Activated CD8-positive, alpha-beta memory T cell treated with anti-CD3 and anti-CD28 coated beads for 4 hours (primary cell): Measurements from ENCODE around the gene BST2.
"Not testable (repeated sequence)": the region's sequence is repeated elsewhere in the genome, so short reads cannot be mapped to it uniquely, and the experiment has no call there.

Source experiments
- DNase-seq, 2 donors: peaks; one replicate each; pipeline ENCODE4 v3.0.0-alpha.2; 2020; ENCODE audit warnings: low read depth in 2 of 2

The BST2 gene

GRCh38 chr19:17389957-17390664 is 15.3 kb downstream of the BST2 start:
- DNase-seq, result no peak

DNA sequence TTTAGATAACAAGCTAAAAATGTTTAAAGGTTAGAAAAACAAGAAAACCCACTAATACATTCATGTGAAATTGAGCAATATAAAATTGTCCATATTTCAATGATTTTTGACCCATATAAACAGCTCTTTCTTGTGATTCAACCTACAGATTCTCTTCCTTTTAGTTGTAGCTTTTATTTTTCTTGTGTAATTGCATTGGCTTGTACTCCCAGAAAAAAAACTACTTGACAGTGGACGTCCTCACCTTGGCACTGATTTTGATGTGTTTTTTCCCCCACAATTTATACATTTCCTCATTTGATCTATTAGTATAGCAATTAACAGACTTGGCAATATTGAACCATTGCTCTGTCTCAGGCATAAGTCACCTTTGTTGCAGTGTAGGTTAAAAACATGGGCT is 16.1 kb downstream of the BST2 start:
- DNase-seq, result no peak

DNA sequence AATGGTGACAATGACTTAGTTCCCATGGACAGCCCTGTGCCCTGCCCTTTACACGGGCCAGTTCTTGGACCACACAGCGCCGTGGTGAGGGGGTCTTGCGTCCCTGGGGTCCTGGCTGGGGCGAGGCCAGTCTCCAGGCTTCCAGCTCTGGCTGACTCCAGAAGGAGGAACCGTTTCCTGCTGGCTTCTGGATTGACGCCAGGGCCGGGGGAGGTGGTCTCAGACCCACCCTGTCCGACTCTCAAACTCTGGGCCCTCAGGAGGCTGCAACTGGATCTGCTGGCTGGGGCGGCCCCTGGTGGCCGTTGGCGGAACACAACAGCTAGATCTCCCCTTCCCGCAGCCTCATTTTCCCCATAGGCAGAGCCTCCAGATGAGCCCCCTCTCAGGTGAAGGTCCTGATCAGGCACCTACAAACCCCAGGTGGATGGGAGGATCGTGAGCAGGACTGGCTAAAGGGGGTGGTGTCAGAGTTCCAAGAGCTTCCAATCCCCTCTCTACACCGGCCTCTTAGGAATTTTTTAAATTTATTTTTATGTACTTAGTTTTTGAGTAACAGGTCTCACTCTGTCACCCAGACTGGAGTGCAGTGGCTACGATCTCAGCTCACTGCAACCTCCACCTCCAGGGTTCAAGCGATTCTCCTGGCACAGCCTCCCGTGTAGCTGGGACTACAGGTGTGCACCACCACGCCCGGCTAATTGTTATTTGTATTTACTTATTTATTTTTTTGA is 19.4 kb downstream of the BST2 start:
- no peak for DNase-seq

GRCh38 chr19:17380426-17381138 is 24.8 kb downstream of the BST2 start:
- no peak for DNase-seq

DNA sequence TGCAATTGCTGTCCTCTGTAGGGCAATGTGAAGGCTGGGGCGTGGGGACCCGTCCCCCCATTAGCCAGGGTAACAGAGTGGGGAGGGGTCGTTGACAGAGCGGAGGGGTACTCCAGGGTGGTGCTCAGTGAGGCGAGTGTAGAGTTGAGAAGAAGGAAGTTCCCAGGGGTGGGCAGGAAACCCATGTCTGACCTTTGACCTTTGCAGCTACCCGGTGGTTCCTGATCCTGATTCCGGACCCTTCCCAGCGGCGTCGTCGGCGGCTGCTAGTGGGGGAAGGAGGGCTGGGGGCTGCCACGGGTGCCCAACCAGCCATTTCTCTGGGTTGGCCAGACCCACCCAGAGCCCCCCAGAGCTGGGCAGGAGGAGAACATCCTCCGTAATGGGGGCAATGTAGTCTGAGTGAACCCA is 26.2 kb downstream of the BST2 start:
- no peak for DNase-seq

- no peak for DNase-seq
These were observed 27.2 kb downstream of the BST2 start for GRCh38 chr19:17378271-17378670.

- no peak for DNase-seq
These were observed 28.4 kb downstream of the BST2 start, which contains the start of gene PLVAP for GRCh38 chr19:17376935-17377600. PLVAP (minus strand) TSS chr19:17377342; CDS start chr19:17377288, 54 bp downstream.

DNA sequence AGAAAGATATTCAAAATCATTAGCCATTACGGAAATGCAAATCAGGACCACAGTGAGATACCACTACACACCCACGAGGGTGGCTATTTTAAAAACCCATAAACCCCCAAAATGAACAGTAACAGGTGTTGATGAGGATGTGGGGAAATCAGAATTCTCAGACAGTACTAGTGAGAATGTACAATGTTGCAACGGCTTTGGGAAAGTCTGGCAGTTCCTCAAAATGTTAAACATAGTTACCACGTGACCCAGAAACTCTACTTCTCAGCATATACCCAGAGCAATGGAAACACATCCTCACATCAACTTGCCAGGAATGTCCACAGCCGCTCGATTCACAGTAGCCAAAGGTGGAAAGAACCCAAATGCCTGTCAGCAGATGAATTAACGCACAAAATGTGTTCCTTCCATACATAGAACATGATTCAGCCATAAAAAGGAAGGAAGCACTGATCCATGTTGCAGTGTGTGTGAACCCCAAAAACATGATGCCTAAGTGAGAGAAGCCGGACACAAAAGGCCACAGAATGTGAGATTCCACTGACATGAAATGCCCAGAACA is 35.3 kb downstream of the BST2 start:
- no peak for DNase-seq

DNA sequence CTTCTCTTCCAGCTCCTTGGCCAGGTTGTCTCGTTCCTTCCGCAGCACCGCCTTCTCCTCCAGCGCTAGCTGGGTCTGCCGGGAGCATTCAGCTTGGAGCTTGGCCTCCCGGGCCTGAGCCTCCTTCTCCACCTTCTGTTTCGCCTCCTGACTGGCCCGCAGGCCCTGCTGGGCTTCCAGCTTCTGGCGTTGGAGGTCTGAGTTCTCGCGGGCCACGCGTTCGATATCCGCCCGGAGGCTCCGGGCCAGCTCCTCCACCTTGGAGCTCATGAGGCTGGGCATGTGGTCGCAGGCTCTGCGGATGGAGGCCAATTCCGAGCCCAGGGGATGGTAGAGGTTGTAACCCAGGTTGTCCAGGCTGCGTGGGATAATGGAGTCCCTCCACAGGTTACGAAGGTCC is 40.1 kb downstream of the BST2 start:
- DNase-seq, result no peak

DNA sequence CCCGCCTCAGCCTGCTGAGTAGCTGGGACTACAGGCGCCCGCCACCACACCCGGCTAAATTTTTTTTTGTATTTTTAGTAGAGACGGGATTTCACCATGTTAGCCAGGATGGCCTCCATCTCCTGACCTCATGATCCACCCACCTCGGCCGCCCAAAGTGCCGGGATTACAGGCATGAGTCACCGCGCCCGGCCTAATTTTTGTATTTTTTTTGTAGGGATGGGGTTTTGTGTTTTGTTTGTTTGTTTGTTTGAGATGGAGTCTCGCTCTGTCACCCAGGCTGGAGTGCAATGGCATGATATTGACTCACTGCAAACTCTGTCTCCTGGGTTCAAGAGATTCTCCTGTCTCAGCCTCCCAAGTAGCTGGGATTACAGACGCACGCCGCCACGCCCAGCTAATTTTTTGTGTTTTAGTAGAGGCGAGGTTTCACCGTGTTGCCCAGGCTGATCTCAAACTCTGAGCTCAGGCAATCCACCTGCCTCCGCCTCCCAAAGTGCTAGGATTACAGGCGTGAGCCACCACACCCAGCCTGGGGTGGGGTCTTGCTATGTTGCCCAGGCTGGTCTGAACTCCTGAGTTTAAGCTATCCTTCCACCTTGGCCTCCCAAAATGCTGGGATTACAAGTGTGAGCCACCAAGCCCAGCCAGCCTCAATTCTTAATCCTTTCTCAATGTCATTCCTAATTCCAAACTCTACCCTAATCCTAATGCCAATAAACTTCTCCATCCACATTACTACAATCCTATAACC is 41.4 kb downstream of the BST2 start:
- not testable (repeated sequence) for DNase-seq

- DNase-seq, result no peak
These were observed 45.3 kb downstream of the BST2 start for GRCh38 chr19:17359905-17360800.

DNA sequence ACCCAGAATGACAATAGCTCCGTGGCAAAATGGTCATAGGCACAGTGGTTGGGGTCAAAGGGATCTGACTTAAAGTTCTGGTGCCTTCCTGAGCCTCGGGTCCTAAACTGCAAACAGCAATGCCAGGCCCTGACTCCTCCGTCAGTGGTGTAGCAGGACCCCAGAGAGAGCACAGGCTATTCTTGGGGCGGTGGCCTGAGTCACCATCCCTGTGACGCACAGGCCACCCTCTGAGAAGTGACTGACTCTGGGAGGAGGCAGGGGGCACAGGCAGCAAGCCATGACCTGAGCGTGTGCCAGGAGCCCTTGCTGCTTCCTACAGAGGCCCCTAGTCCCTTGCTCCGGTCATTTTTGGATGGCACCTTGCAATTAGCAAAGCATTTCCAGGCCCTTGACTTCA is 47.0 kb downstream of the BST2 start:
- DNase-seq, result no peak

DNA sequence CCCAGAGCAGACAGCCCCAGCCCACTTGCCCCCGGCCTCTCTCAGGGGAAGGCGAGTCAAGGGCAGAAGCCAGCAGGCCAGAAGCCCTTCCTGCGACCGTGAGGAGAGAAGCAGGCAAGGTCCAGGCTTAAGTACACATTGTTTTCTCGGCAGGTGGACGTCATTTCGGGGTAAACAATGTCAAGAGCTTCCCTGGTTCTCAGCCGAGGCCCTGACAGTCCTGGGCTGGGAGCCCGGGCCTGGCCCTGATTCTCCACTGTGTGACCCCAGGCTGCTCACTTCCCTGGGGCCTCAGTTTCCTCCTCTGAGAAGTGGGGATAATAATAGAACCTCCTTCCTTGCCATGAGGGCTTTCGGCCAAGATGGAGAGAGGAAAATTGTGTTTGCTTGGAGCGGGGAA is 47.7 kb downstream of the BST2 start:
- no peak for DNase-seq

DNA sequence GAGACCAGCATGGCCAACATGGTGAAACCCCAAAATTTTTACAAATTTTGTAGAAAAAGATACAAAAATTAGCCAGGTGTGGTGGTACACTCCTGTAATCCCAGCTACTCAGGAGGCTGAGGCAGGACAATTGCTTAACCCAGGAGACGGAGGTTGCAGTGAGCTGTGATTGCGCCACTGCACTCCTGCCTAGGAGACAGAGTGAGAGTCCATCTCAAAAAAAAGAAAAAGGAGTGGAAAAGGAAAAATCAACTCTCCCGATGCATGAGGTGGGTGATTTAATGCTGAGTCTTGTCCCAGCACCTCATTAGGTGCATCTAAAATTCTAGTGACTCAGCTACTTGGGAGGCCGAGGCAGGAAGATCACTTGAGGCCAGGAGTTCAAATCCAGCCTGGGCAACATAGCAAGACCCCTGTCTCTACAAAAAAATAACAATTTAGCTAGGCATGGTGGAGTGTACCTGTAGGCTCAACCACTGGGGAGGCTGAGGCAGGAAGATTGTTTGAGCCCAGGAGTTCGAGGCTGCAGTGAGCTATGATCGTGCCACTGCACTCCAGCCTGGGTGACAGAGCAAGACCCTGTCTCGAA is 48.3 kb downstream of the BST2 start:
- no peak for DNase-seq

DNA sequence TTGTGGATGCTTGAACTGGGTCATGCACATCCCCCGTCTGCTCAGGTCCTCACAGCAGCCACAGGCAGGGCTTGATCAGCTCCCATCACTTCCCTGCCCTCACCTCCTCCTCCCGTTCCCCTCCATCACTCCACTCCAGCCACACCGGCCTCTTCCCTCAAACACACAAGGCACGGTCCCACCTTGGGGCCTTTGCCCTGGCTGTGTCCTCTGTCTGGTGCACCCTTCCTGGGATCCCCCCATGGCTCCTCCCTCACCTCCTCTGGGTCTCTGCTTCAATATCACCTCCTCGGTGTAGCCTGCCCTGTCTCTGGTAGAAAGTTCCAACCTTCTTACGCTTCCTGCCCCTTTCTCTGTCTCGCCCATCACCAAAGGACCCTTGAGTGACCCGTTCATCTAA is 52.0 kb downstream of the BST2 start:
- DNase-seq, result no peak
